Esophagus muscularis mucosa (tissue), 4 donors: Measurements from ENCODE around the gene RERE. TPM values are rescaled to one million over a fixed set of nuclear protein-coding genes. Genes with fewer than 3 reads are reported as not detected.

Experiments used
- DNase-seq: peaks from one replicate; pipeline ENCODE4 v3.0.0-alpha.2; 2017; ENCODE audit errors: extremely low spot score
- H3K27ac ChIP-seq, 4 donors: fragments of 200-600 bp; sonication (generic); replicated peaks in 1 of 4; 1 replicate in 3 of 4; 2 replicates in 1 of 4; pipeline ENCODE4 v1.5.1; 2016 to 2019; ENCODE audit warnings: mild to moderate bottlenecking in 1 of 4
- H3K27me3 ChIP-seq, 4 donors: fragments of 200-600 bp; sonication (generic); one replicate each; pipeline versions ENCODE4 v1.5.1 to v1.6.0; 2016 to 2019
- H3K36me3 ChIP-seq, 4 donors: fragments of 200-600 bp; sonication (generic); one replicate each; pipeline ENCODE4 v1.5.1; 2016 to 2019
- H3K4me1 ChIP-seq, 4 donors: fragments of 200-600 bp; sonication (generic); one replicate each; pipeline ENCODE4 v1.5.1; 2016 to 2019
- H3K4me3 ChIP-seq, 4 donors: fragments of 200-600 bp; sonication (generic); 1 replicate in 2 of 4; 2 replicates in 2 of 4; pipeline ENCODE4 v1.5.1; 2016 to 2019; ENCODE audit warnings: mild to moderate bottlenecking in 4 of 4, moderate library complexity in 1 of 4
- H3K9me3 ChIP-seq, 4 donors: fragments of 200-600 bp; sonication (generic); 1 replicate in 3 of 4; 2 replicates in 1 of 4; pipeline ENCODE4 v1.5.1; 2016 to 2019
- CTCF ChIP-seq, 3 experiments: fragments of 200-600 bp in 2 of 3; fragments of 450-650 bp in 1 of 3; sonication (generic) in 2 of 3; IDR thresholded peaks; one replicate each; pipeline ENCODE4 v1.5.1; 2017 to 2019; ENCODE audit warnings: antibody characterized with exemption in 3 of 3, mild to moderate bottlenecking in 2 of 3, moderate library complexity in 1 of 3
- EP300 ChIP-seq: sonication (generic); formaldehyde crosslinking; IDR thresholded peaks from one replicate; pipeline ENCODE4 v1.6.1; 2017; ENCODE audit warnings: antibody characterized with exemption
- POLR2A ChIP-seq: fragments of 450-650 bp; IDR thresholded peaks from one replicate; pipeline ENCODE4 v1.6.1; 2017; ENCODE audit warnings: antibody characterized with exemption, moderate library complexity, mild to moderate bottlenecking, low read depth
- POLR2AphosphoS5 ChIP-seq, 2 donors: sonication (generic); formaldehyde crosslinking; IDR thresholded peaks; one replicate each; pipeline ENCODE4 v1.6.1; 2017; ENCODE audit warnings: antibody characterized with exemption in 2 of 2
- WGBS: methylation state at CpG from one replicate; pipeline ENCODE4 v1.1.5; 2018; 5-methylcytosine and 5-hydroxymethylcytosine counted together
- intact Hi-C: fragments of 100-400 bp; cut with DNase I; formaldehyde crosslinking; loops from one replicate; pipeline ENCODE4 v1.15.1; 2023
- total RNA-seq, 4 donors: library from RNA; depleted of rRNA; stranded (reverse); fragments of >200 nt; gene quantifications; one replicate each; pipeline versions ENCODE4 v1.1.0 to v1.2.1, GENCODE V29; 2016

RERE gene
- total RNA-seq, 4 donors from 2014 or later = 133 to 212 (median 168) TPM

- Histone ChIP-seq H3K9me3 (no peaks in the 10 kb centered on the region), H3K27ac (peak overlapping the region in 3 of 4 donors; percentile 6 to 79 (median 70)), H3K4me3 (no peak overlapping the region), H3K27me3 (no peaks in the 10 kb centered on the region), H3K4me1 (peaks cover 58 to 72% (median 65%) of the 10 kb centered on the region in 4 donors), H3K36me3 (peaks cover 0 to 11% (median 8%) of the 10 kb centered on the region in 4 donors)
- intact Hi-C loops = loop anchor here (2.0 kb wide), 1 partner anchor 370 kb away; no protein-coding TSS in a partner anchor
- 43% methylated on average over 18 of the region's 21 CpGs for WGBS
- DNase-seq = no peak
- TF ChIP-seq EP300 (peak; percentile 44), POLR2AphosphoS5 (IDR thresholded peaks at IDR 0.05) (peak; percentile 18 to 46), CTCF (IDR thresholded peaks at IDR 0.05) (peak; percentile 85 to 95 (median 94)), POLR2A (no peak)
These were observed 468.5 kb downstream of the RERE start for GRCh38 chr1:8348777-8349472.

GRCh38 chr1:8348047-8348776, 469.2 kb downstream of the RERE start:
- peaks cover 0 to 5% (median 1%) of the 10 kb centered on the region in 4 donors for H3K36me3 ChIP-seq
- peaks cover 57 to 72% (median 65%) of the 10 kb centered on the region in 4 donors for H3K4me1 ChIP-seq
- H3K9me3 ChIP-seq = no peaks in the 10 kb centered on the region
- no peaks in the 10 kb centered on the region for H3K27me3 ChIP-seq
- DNase-seq = no peak
- 93% methylated on average over 9 of the region's 21 CpGs for WGBS
- TF ChIP-seq POLR2AphosphoS5 (IDR thresholded peaks at IDR 0.05) (no peak), EP300 (no peak), CTCF (IDR thresholded peaks at IDR 0.05) (no peak), POLR2A (no peak)
- peak overlapping the region in 1 of 4 donors; percentile 70 for H3K27ac ChIP-seq
- intact Hi-C loops = loop anchor here (2.0 kb wide), 1 partner anchor 369 kb away; no protein-coding TSS in a partner anchor
- H3K4me3 ChIP-seq = no peak overlapping the region

- Histone ChIP-seq H3K27ac (peak overlapping the region in 1 of 4 donors; percentile 70), H3K36me3 (no peaks in the 10 kb centered on the region), H3K9me3 (no peaks in the 10 kb centered on the region), H3K4me3 (no peak overlapping the region), H3K4me1 (peaks cover 56 to 72% (median 65%) of the 10 kb centered on the region in 4 donors), H3K27me3 (no peaks in the 10 kb centered on the region)
- no peak for TF ChIP-seq POLR2AphosphoS5 (IDR thresholded peaks at IDR 0.05)
- TF ChIP-seq POLR2A = no peak
- no peak for TF ChIP-seq EP300
- TF ChIP-seq CTCF (IDR thresholded peaks at IDR 0.05) = no peak
- intact Hi-C loops = loop anchor here (2.0 kb wide), 1 partner anchor 369 kb away; no protein-coding TSS in a partner anchor
- DNase-seq = no peak
- WGBS = 89% methylated on average over 10 of the region's 15 CpGs
These were observed 469.8 kb downstream of the RERE start for GRCh38 chr1:8347635-8348034.

GRCh38 chr1:8345621-8346415, 471.6 kb downstream of the RERE start:
- H3K27me3 ChIP-seq = no peaks in the 10 kb centered on the region
- H3K4me1 ChIP-seq = peaks cover 42 to 61% (median 57%) of the 10 kb centered on the region in 4 donors
- WGBS = 84% methylated on average over 6 of the region's 18 CpGs
- no peak for DNase-seq
- intact Hi-C loops = no loop called here
- H3K27ac ChIP-seq = peak overlapping the region in 2 of 4 donors; percentile 32 to 58
- H3K4me3 ChIP-seq = no peak overlapping the region
- TF ChIP-seq EP300 (no peak), POLR2AphosphoS5 (IDR thresholded peaks at IDR 0.05) (no peak), CTCF (IDR thresholded peaks at IDR 0.05) (no peak), POLR2A (no peak)
- H3K36me3 ChIP-seq = no peaks in the 10 kb centered on the region
- H3K9me3 ChIP-seq = no peaks in the 10 kb centered on the region
